ENCODE results near the gene IL17B. TPM values are rescaled to one million over a fixed set of nuclear protein-coding genes. Genes with fewer than 3 reads are reported as not detected.

IL17B gene
- total RNA-seq, 1 donor from 2014 or later: not detected

GRCh38 chr5:149363358-149363757, 15.7 kb downstream of the IL17B start:
- TF ChIP-seq CTCF (conservative IDR thresholded peaks at IDR 0.05; ENCODE audit: low read depth, low read length): no peak
- no peak overlapping the region for H3K4me3 ChIP-seq (ENCODE audit: low read depth, low read length)
- DNase-seq (ENCODE audit: low read depth): no peak

- no peak for TF ChIP-seq CTCF (conservative IDR thresholded peaks at IDR 0.05; ENCODE audit: low read depth, low read length)
Observed at GRCh38 chr5:149362541-149362940, 16.6 kb downstream of the IL17B start.

GRCh38 chr5:149360272-149360671, 18.8 kb downstream of the IL17B start:
- no peak overlapping the region for H3K4me3 ChIP-seq (ENCODE audit: low read depth, low read length)
- TF ChIP-seq CTCF (conservative IDR thresholded peaks at IDR 0.05; ENCODE audit: low read depth, low read length): no peak
- DNase-seq (ENCODE audit: low read depth): no peak

More at GRCh38 chr5:149362541-149362940, 16.6 kb downstream of the IL17B start:
- H3K4me3 ChIP-seq (ENCODE audit: low read depth, low read length): no peak overlapping the region
- DNase-seq (ENCODE audit: low read depth): no peak

- H3K4me3 ChIP-seq (ENCODE audit: low read depth, low read length): no peak overlapping the region
- DNase-seq (ENCODE audit: low read depth): no peak
- TF ChIP-seq CTCF (conservative IDR thresholded peaks at IDR 0.05; ENCODE audit: low read depth, low read length): no peak
Observed at GRCh38 chr5:149358868-149359495, 20.1 kb downstream of the IL17B start.

- TF ChIP-seq CTCF (conservative IDR thresholded peaks at IDR 0.05; ENCODE audit: low read depth, low read length): no peak
- H3K4me3 ChIP-seq (ENCODE audit: low read depth, low read length): peak overlapping the region; percentile 90
- no peak for DNase-seq (ENCODE audit: low read depth)
Observed at GRCh38 chr5:149358294-149358651, 20.8 kb downstream of the IL17B start.

- DNase-seq (ENCODE audit: low read depth): no peak
- peak within 1 kb of the TSS; percentile 90 for H3K4me3 ChIP-seq (ENCODE audit: low read depth, low read length)
- TF ChIP-seq CTCF (conservative IDR thresholded peaks at IDR 0.05; ENCODE audit: low read depth, low read length): no peak
Observed at GRCh38 chr5:149357370-149358293, 21.5 kb downstream of the IL17B start, which contains the start of gene PCYOX1L. PCYOX1L (plus strand) TSS chr5:149358046; CDS start chr5:149358069, 23 bp downstream.
